Activated effector memory CD4-positive, alpha-beta T cell treated with Interleukin-2 at 50 U/mL for 16 hours (primary cell): ENCODE results near the gene MITD1.
"Not testable (repeated sequence)": the region's sequence is repeated elsewhere in the genome, so short reads cannot be mapped to it uniquely, and the experiment has no call there.

Experiments used
- DNase-seq: peaks from one replicate; pipeline ENCODE4 v3.0.0-alpha.2; 2020

The MITD1 gene

DNA sequence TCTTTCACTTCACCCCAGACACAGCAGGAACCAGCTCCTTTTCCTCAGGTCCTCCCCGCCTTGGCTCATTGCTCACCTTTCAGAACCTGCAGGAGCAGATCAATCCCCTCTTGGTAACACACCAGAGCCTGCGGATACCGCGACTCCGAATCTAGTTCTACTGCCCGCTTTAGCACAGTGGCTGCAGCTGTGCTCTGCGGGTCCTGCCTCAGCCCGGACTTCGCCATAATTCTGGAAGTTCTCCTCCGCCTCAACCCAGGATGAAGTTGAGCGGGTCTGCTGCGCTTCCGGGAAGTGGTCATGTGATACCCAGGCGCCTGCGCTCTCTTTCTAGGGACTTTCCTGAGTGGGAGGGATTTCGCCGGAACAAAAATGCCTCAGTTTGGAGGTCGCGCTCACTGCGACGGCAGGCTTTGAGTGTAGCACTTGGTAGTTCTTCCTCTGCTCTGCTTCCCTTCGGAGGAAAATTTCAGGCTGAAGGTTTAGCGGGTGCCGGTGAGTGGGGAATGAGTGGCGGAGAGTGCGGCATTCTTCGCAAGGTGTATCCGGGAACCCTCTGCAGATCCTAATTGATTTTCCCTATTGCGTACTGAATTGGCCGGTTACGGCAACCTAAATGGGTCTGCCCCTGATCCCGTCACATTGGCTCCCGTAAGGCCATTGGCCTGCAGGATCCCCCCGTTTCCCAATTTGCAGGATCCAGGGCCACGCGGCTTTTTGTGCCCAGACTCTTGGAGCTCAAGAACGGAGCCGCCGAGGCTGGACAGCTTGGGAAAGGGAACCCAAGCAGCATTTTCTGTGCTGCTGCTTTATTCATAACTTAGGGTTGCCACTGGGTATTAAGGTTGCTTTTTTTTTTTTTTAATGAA lies at the start of gene MITD1, which contains the start of gene MRPL30:
TSS of gene MITD1 (minus strand) at position 304 of the 869 bp plus-strand sequence. CDS start at position 227, 77 bp downstream.
TSS of gene MRPL30 (plus strand) at position 430 of the 869 bp plus-strand sequence. CDS start 5,020 bp downstream, outside the sequence.
- DNase-seq, result peak; percentile 87

DNA sequence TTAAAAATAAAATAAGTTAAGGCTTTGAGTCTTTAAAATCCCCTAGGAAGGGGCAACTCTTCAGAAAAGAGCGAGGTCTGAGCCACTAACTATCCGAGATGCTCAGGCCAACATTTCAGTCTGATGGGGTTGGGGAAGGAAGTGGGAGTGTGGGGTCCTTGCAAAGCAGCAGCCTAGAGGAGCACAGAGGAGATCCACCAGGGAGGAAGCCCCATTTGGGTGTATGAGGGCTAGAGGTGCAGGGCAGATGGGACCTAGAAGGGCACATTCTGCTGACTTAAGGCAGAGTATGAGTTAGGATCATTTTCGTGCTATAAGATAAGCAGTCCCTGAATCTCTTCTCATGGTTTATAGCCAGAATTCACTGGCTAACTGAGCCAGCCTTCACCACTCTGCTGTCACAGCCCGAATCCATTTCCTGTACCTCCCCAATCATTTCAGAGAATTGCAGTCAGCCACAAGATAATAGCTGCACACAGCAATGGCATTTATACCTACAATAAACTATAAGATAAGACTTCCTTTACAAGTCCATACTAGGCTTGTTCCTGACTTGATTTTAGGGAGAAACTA lies 37.2 kb upstream of the MITD1 start:
- DNase-seq, result no peak

DNA sequence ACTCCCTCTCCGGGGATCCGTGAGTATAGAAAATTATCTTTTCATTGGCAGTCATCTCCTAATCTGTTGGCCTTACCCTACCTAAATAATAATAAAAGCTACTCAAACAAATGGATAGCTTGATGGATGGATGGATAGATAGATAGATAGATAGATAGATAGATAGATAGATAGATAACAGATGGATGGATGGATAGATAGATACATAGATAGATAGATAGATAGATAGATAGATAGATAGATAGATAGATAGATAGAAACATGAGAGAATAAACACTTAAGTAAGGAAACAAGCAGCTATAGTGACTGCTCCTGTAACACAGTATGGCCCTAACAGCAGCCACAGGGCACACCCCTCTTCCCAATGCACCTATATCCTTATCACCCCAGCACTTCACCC lies 35.2 kb upstream of the MITD1 start:
- no peak for DNase-seq

DNA sequence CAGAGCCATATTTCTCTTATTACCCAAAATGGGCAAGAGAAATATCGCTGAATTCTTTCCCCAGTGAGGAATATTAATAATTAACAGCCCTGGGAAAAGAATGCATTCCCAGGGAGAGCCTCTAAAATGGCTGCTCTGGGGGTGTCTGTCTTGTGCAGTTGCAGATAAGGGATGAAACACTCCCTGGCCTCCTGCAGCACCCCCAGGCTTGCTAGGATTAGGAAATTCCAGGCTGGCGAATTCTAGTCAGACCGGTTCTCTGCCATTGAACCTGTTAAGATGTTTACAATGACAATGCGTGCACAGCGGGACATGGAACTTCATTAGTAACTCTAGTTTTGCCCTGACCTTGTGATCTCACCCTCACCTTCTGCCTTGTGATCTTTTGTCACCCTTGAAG lies 24.6 kb upstream of the MITD1 start:
- DNase-seq, result no peak

DNA sequence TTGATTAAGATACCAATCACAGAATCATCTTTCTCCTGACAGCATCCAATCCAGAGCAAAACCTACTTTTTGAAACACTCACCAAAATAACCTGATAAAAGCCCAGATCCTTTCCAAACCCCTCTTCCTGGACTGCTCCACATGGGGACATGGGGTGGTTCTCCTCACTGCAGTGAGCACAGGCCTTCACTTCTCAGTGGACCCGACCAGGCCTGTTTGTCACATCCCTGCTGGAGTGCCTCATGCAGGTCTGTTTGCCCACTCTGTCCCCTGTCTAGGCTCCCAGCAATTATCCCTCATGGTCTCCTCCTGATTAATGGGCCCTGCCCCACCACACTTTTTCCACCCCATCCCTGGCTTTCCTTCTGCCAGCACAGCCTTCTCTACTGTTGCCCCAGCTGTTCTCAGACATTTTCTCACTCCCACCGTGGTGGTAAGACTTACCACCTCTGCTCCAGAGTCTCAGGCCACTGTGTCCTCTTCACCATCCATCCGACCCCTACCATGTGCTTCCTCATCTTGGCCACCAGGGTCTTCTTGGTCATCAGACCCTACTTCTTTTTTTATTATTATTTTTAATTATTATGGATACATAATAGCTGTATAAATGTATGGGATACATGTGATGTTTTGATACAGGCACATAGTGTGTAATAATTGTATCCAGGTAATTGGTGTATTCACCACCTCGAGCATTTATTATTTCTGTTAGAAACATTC lies 21.3 kb upstream of the MITD1 start:
- DNase-seq, result no peak

- no peak for DNase-seq
These were observed 19.4 kb upstream of the MITD1 start for GRCh38 chr2:99200076-99200800.

- no peak for DNase-seq
These were observed 17.4 kb upstream of the MITD1 start for GRCh38 chr2:99198103-99198841.

DNA sequence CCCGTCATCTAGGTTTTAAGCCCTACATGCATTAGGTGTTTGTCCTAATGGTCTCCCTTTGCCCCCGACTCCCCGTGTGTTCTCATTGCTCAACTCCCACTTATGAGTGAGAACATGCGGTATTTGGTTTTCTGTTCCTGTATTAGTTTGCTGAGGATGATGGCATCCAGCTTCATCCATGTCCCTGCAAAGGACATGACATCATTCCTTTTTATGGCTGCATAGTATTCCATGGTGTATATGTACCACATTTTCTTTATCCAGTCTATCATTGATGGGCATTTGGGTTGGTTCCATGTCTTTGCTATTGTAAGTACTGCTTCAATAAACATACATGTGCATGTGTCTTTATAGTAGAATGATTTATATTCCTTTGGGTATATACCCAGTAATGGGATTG lies 11.5 kb upstream of the MITD1 start:
- not testable (repeated sequence) for DNase-seq

DNA sequence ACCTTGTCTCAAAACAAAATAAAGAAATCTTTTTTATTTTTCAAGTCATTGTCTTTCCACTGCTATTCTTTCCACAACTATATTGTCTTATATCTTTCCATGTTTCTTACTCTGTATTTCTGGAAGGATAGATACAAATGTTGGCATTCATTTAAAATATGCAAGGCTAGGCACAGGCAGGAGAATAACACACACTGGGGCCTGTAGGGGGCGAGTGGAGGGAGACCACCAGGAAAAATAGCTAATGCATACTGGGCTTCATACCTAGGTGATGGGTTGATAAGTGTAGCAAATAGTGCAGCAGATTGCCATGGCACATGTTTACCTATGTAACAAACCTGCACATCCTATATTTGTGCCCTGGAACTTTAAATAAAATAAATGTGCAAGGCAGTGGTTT lies 9.7 kb upstream of the MITD1 start:
- no peak for DNase-seq

GRCh38 chr2:99188357-99188756 lies 7.5 kb upstream of the MITD1 start:
- DNase-seq, result no peak

- no peak for DNase-seq
These were observed 6.2 kb upstream of the MITD1 start for GRCh38 chr2:99187011-99187410.

GRCh38 chr2:99184811-99185210 lies 4.0 kb upstream of the MITD1 start:
- no peak for DNase-seq

- no peak for DNase-seq
These were observed 2.2 kb upstream of the MITD1 start for GRCh38 chr2:99183025-99183424.

GRCh38 chr2:99181624-99182000 lies 754 bp upstream of the MITD1 start:
- DNase-seq, result no peak

DNA sequence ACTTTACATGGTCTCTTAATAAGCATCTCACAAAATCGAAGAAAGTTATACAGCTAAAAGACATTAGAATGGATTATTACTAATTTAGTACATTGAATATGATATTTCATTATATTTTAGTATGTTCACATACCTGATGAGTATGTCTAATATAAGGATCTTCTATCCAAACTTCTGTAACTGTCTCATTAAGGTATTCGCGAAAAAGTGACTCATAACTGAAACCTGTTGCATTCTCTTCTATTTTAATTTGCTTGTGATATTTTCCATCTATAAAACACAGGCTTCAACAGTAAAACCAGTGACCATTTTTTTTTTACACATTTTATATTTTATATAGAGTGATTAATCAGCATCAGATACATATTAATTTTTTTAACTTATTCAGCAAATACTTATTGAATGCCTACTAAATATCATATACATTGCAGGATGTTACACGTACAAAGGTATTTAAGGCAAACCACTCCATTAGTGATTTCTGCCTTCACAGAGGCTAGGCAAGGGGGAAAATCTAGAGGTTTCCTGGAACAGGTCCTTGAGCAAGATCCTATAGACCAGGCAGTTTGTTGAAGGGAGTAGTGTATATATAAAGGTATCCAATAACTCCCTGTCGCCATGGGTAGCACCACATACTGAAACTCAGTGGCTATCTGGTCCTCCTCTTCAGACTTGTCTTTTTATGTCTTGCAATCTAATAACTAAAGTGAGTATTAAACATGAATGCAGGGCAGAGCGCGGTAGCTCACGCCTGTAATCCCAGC lies 9.3 kb downstream of the MITD1 start:
- DNase-seq, result no peak

DNA sequence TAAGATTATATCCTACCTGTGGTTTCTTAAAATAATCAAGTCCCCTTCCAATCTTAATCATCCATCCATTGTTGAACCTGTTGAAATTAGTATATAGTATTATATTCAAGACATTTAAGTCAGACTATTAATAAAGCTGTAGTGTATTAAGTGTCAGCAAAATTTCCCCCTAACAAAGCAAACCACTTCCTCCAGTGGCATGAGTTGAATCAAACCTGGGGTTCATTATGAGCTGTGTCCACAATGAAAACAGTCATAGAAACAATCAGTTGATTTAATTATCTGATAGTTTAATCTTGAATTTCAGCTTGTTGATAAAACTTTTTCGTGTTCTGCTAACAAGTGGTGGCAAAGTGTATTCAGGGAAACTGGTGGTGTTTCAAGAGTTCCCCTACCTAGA lies 11.3 kb downstream of the MITD1 start:
- no peak for DNase-seq

DNA sequence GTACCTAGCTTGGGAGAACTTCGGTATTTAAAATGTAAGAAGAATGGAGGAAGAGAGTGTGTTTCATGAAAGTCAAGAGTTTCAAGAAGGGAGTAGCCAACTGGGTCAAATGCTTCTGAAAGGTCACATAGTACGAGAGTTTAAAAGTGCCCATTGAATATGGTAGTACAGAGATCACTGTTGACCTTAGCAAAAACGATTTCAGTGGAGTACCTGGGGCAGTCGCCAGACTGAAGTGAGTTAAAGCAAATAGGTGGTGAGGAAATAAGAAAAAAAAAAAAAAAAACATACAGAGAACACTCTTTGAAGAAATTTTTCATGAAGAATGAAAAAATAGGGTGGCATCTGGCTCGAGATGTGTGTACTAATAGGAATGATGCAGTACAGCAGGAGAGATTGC lies 14.6 kb downstream of the MITD1 start:
- DNase-seq, result no peak

GRCh38 chr2:99159594-99159993 lies 21.3 kb downstream of the MITD1 start:
- no peak for DNase-seq

DNA sequence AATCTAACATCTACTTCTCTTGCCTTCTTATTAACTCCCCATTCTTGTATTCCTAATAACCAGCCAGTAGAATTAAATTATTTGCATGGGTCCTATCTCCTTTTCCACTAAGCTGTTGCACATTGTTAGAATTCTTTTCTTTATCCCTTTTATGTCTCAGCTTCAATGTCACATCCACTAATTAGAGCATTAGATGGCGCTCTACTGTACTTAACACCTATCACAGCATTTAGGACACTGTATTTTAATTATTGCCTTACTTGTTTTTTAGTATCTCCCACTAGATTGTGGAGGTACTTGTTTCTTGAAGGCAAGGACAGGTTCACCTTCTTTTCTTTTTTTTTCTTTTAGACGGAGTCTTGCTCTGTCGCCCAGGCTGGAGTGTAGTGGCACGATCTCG lies 22.3 kb downstream of the MITD1 start:
- no peak for DNase-seq

DNA sequence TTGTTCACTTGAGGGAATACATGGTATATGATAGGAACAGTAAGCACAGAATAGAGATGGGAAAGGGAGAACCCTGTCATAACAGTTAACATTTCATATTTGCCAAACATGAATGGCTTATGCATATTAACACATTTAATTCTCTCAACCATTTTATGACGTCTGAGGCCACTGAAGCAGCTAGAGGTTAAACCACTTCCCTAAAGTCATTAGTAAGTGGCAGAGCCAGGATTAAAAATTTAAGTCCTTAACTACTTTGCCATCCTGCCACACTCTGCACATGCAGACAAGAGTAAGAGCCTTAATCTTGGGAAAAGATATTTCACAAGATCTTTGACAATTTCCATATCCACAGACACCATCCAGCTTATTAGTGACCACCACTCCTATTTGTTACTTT lies 24.0 kb downstream of the MITD1 start:
- DNase-seq, result no peak
